Stimulated activated naive CD4-positive, alpha-beta T cell (primary cell): Measurements from ENCODE around the gene TPST1.
A peak's percentile ranks its signal among the peaks of the same experiment; 100 is the strongest.
"Not testable (repeated sequence)": the region's sequence is repeated elsewhere in the genome, so short reads cannot be mapped to it uniquely, and the experiment has no call there.

Experiments
- DNase-seq, 6 experiments: peaks; one replicate each; lab custom pipeline; 2025; lab: John Stamatoyannopoulos, UW

The TPST1 gene

DNA sequence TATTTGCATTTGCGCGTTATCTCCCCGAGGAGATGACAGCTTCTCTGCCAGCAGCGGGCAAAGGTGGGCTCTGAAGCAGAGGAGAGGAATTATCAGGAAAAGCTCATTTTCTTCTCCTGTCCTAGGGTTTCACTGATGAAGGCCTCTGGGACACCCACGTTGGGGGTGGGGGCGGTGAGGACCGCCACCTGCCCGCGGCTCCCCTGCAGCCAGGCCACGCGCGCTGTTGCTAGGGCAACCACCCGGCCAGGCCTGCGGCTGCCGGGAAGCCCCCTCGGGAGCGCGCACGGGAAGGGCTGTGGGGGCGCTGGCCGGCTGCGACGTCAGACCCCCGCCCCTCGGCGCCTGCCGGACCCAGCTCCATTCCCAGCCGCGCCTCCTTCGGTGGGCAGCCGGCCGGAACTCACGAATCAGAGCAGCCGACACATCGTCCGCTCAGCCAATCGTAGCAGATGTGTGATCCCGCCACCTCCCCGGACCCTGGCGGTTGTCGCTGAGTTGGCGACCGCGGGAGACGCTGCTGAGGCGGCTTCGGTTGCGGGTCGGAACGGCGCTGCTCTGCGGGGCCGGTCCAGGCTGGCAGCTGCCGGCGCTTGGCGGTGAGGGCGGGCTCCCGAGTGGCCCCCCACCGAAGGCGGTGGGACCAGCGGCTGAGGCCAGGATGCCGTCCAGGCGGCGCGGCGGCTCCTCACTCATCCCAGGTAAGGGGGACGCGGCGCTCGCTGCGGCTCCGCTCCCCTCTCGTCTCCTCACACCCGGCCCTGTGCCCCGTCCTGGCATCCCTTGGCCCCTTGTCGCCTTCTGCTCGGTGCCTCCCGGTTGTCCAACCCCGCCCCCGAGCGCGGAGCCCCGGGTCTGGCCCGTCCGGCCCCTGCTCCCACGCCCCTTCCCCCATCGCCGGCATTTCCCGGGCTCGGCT, at the start of gene TPST1:
TPST1 (plus strand) TSS at position 513 of the 919 bp plus-strand sequence. CDS start 35,092 bp downstream, outside the sequence.
- peak; percentile 67 to 81 (median 76) for DNase-seq

GRCh38 chr7:66156035-66156434, 49.1 kb upstream of the TPST1 start:
- not testable (repeated sequence) for DNase-seq

DNA sequence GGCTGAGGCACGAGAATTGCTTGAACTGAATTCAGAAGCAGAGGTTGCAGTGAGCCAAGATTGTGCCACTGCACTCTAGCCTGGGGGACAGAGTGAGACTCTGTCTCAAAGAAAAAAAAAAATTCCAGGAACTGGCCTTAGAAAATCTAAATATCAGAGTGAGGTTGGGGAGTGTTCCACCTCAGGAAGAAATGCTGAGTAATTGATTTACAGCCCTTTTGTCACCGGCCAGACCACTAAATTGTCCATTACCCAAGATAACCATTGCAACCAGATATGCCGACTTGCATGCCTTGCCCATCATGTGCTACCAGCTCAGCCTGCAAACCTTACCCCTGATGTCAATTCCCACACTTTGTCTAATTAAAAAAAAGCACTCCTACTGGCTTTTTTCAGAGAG, 48.1 kb upstream of the TPST1 start:
- DNase-seq = no peak

DNA sequence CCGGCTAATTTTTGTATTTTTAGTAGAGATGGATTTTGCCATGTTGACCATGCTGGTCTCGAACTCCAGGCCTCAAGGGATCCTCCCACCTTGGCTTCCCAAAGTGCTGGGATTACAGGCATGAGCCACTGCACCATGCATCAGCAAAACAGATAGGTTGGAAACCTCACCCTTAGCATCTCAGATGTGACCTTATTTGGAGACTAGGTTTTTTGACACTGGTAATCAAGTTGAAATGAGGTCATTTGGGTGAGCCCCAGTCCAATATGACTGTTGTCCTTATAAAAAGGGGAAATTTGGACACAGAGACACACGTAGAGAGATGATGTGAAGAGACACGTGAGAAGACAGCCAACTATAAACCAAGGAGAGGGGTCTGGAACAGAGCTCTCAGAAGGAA, 42.5 kb upstream of the TPST1 start:
- DNase-seq = no peak

DNA sequence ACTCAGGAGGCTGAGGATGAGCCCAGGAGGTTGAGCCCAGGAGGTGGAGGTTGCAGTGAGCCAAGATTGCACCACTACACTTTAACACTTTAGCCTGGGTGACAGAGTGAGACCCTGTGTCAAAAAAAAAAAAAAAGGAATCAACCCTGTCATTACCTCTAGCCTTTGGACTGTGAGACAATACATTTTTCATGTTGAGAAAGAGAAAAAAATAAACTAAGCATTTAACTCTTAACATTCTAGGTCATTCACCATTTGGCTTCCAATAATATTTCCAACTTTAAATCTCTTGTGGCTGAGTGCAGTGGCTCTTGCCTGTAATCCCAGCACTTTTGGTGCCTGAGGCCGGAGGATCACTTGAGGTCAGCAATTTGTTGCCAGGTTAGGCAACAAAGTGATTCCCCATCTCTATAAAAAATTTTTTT, 41.9 kb upstream of the TPST1 start:
- DNase-seq = no peak

DNA sequence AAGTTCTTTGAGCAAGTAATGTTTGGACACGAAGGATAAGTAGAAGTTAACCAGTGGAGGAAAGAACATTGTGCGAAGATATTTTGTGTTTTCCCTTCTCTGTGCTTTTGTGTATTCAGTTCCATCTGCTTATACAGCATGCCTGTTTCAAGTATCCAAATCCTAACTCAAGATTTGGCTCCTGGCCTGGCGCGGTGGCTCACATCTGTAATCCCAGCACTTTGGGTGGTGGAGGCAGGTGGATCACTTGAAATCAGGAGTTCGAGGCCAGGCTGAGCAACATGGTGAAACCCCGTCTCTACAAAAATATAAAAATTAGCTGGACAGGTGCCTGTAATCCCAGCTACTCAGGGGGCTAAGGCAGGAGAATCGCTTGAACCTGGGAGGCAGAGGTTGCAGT, 40.8 kb upstream of the TPST1 start:
- DNase-seq = no peak

- DNase-seq = no peak
Measured at GRCh38 chr7:66167773-66168387, 37.3 kb upstream of the TPST1 start.

GRCh38 chr7:66169616-66170015, 35.5 kb upstream of the TPST1 start:
- DNase-seq = no peak

DNA sequence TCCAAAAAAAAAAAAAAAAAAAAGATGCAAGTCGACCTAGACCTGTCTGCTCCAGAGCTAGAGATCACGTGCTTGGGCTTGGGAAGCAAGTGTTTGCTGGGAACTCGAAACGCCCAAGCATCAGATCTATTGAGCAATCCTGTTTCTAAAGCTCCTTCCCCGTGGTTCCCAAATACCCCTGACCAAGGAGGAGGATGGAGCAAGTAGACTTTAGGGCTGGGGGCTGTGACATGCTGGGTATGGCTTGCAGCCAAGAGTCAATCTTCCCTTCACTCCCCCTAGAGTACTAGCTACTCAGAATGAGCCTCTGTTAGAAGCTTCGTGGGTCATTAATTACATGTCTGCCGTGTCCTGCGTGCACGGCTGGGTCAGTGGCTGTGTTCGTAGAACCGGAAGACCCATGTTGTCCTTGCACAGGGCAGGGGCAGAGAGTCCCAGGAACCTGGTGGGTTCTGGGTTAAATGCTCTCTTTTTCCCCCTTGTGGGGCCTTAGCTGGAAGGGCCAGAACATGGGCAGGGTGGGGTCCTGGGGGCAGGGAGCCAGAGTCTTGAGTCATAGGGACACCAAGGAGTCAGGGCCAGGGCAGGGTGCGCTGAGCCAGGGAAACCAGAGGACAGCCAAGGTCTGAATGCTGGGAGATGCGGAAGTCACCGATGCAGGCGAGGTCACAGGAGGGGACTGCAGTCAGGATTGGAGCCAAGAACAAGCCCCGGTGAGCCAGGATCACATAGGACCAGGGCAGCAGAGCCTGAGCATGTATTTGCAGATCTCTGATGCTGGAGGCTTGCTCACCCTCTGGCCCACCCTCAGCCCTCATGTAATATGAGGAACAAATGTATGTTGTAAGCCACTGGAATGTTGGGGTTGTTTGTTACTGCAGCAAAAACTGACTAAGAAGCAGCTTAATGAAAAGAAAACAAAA, 34.6 kb upstream of the TPST1 start:
- no peak for DNase-seq

DNA sequence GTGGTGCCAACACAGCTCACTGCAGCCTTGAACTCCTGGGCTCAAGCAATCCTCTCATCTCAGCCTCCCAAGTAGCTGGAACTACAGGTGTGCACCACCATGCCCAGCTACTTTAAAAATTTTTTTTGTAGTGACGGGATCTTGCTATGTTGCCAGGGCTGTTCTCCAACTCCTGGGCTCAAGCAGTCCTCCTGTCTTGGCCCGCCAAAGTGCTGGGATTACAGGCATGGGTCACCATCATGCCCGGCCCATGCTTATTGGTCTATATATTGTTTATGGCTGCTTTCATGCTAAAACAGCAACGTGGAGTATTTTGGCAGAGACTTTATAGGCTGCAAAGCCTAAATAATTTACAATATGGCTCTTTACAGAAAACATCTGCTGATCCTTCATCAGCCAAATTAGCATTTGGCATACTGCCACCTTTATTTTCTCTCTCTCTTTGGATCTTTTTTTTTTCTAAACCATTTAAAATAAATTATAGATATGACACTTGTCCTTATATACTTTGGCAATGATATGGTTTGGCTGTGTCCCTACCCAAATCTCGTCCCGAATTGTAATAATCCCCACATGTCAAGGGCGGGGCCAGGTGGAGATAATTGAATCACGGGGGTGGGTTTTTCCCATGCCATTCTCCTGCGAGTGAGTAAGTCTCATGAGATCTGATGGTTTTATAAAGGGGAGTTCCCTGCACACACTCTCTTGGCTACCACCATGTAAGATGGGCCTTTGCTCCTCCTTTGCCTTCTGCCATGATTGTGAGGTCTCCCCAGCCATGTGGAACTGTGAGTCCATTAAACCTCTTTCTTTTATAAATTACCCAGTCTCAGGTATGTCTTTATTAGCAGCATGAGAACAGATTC, 32.4 kb upstream of the TPST1 start:
- not testable (repeated sequence) for DNase-seq

DNA sequence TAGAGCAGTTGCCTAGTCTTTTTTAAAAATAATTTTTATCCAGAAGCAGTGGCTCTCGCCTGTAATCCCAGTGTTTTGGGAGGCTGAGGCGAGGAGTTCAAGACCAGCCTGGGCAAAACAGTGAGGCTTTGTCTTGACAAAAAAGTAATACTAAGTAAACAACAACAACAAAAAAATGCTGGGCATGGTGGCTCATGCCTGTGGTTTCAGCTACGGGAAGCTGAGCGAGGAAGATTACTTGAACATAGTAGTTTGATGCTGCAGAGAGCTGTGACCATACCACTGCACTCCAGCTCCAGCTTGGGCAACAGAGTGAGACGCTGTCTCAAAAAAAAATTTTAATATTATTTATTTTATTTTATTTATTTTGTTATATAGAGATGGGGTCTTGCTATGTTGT, 31.3 kb upstream of the TPST1 start:
- DNase-seq = no peak

DNA sequence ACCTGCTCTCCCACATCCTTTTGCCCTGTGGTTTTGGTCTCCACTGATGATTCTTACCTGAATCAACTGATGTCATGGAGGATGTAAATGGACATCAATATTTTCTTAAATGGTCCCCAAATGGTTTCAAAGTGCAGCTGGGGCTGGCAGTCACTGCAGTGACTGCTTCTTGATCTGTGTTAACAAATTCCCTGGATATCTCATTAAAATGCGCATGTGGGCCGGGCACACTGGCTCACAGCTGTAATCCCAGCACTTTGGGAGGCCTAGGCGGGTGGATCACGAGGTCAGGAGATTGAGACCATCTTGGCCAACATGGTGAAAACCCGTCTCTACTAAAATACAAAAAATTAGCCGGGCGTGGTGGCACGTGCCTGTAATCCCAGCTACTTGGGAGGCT, 30.1 kb upstream of the TPST1 start:
- DNase-seq = not testable (repeated sequence)

DNA sequence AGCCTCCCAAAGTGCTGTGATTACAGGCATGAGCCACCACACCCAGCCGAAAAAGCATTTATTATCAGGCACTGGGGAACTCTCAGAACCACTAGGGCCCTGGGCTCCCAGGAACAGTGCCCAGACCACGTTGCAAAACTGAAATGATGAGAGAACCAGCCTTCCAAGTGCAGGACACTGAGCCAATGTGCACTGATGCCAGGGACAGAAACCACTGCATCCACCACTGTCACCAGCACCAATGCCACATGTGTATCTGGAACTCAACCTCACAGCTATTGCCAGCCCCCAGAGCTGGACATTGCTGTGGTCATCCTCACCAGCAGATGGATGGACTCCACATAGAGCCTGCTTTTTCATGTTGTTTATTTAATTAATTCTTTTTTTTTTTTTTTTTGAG, 28.2 kb upstream of the TPST1 start:
- DNase-seq = no peak

GRCh38 chr7:66178258-66178657, 26.9 kb upstream of the TPST1 start:
- DNase-seq = no peak

DNA sequence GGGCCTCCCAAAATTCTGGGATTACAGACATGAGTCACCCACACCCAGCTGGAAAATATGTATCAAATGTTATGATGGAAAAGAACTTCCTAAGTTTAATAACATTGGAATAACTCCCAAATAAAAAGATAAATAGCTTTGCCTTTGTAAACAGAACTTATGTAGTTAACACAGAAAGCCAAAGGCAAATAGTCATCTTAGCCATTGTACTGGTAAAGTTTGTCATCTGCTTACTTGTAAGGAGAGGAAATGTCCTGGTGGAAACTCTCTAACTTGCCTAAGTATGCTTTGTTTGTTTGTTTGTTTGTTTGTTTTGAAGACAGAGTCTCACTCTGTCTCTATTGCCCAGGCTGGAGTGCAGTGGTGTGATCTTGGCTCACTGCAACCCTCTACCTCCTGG, 23.8 kb upstream of the TPST1 start:
- no peak for DNase-seq

- no peak for DNase-seq
Measured at GRCh38 chr7:66181845-66182244, 23.3 kb upstream of the TPST1 start.

DNA sequence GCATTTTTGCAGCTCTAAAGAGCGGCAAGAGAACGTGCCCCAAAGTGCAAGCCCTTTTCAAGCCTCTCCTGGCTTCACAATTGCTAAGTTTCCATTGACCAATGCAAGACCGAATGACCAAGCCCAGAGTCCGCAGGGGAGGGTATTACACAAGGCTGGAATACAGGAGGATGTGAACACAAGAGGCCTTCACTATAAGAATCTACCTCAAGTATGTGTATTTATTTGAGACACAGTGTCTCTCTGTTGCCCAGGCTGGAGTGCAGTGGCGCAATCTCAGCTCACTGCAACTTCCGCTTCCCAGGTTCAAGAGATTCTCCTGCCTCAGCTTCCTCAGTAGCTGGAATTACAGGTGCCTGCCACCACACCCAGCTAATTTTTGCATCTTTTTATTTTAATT, 22.2 kb upstream of the TPST1 start:
- no peak for DNase-seq

DNA sequence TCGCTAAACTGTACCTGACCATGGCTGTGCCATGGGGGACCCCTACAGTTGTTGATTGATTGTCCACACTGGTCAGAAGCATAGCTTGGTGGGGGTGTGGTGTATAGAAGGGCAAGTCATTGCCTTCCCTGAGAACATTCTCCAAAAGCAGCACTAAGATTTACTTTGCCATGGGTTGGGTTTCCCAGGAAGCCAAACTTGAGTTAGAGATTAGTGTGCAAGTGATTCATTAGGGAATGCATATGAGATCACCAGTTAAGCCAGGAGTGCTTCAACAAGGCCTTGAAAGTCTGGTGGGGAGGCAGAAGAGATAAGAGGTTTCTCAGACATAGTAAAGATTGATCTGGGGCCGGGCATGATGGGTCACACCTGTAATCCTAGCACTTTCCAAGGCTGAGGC, 21.4 kb upstream of the TPST1 start:
- DNase-seq = no peak

DNA sequence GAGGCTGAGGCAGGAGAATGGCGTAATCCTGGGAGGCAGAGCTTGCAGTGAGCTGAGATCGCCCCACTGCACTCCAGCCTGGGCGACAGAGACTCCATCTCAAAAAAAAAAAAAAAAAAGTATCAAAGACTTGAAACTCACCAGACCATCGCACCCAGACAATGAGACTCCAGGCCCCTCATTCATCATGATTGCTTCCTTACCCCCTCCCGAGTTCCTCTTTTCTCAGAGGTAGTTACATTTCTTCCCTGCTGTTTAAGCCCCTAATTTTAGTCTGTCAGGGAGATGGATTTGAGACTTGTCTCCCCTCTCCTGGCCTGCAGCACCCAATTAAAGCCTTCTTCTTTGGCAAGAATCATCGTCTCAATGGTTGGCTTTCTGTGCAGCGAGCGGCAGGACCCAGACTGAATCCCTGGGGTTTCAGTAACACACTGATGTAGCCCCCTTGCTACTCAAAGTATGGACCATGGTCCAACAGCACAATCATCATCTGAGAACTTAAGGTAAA, 19.4 kb upstream of the TPST1 start:
- DNase-seq = no peak

DNA sequence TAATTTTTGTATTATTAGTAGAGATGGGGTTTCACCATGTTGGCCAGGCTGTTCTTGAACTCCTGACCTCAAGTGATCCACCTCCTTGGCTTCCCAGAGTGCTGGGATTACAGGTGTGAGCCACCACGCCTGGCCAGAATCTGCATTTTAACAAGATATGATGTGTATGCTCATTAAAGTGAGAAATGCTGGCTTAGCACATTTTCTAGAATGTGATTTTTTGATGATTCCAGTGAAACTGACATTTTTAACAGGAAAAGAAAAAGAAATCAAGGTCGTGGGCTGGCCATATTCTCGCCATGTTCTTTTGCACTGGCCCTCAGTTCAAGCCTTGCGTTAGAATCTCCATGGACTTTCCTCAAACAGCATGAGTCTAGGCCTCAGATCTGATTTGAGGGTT, 18.1 kb upstream of the TPST1 start:
- no peak for DNase-seq

DNA sequence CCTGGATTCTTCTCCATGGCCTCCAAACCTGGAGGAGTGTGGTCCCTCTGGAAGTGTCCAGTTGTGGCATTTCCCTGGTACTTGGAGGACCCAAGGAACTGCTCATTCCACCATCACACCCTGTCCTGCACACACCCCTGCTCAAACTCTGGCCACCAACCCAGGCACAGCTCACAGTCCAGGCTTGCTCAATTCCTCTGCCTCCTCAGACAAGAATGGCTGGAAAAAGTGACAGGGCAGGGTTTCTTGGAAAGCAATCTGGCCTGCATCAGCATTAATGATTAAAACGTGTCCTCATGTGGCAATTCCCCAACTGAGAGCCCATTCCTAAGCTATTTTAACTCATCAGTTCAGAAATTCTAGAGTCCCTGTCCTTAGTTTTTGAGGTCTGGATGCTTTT, 17.2 kb upstream of the TPST1 start:
- DNase-seq = no peak
